Activated CD4-positive, alpha-beta T cell treated with anti-CD3 and anti-CD28 coated beads for 36 hours (primary cell): ENCODE data around the gene ZNF212. TPM values are rescaled to one million over a fixed set of nuclear protein-coding genes. Genes with fewer than 3 reads are reported as not detected.
"Not testable (repeated sequence)": the region's sequence is repeated elsewhere in the genome, so short reads cannot be mapped to it uniquely, and the experiment has no call there.

Source experiments
- ATAC-seq: fragments of 200-7000 bp; cut with Tn5 transposase; one replicate; pipeline ENCODE4 v1.10.0; 2021; ENCODE audit warnings: mild to moderate bottlenecking, moderate library complexity
- CTCF ChIA-PET: fragments of 350-600 bp; sonication (Branson Sonifier 250); formaldehyde crosslinking; loops from one replicate; lab custom pipeline; 2021; ENCODE audit warnings: antibody characterized with exemption; lab: Charles Lee
- POLR2A ChIA-PET: fragments of 350-600 bp; sonication (Branson Sonifier 250); formaldehyde crosslinking; loops from one replicate; lab custom pipeline; 2021; ENCODE audit warnings: antibody characterized with exemption, inconsistent platforms; lab: Charles Lee
- DNase-seq: peaks from one replicate; pipeline ENCODE4 v3.0.0-alpha.2; 2020
- H3K27ac Mint-ChIP-seq: one replicate; pipeline ENCODE4 v1.8.0; 2021; ENCODE audit warnings: mixed read lengths
- H3K27me3 Mint-ChIP-seq: one replicate; pipeline ENCODE4 v1.8.0; 2021; ENCODE audit warnings: mixed read lengths
- H3K36me3 Mint-ChIP-seq: one replicate; pipeline ENCODE4 v1.8.0; 2021; ENCODE audit warnings: low read depth, mixed read lengths
- H3K4me1 Mint-ChIP-seq: one replicate; pipeline ENCODE4 v1.8.0; 2021; ENCODE audit warnings: mixed read lengths
- H3K4me3 Mint-ChIP-seq: one replicate; pipeline ENCODE4 v1.8.0; 2021; ENCODE audit warnings: mild to moderate bottlenecking, moderate library complexity, mixed read lengths
- H3K9me3 Mint-ChIP-seq: one replicate; pipeline ENCODE4 v1.8.0; 2021; ENCODE audit warnings: low read depth, mixed read lengths
- intact Hi-C, 2 experiments: fragments of 100-400 bp; cut with DNase I in 1 of 2; cut with micrococcal nuclease in 1 of 2; formaldehyde crosslinking; loops; one replicate each; pipeline versions ENCODE4 v1.14.2 to v1.15.1; 2022 to 2024; cut with DNase I, micrococcal nuclease
- total RNA-seq, 2 experiments: library from RNA; stranded (reverse); gene quantifications; one replicate each; pipeline ENCODE4 v1.2.3, GENCODE V29; 2021

Gene ZNF212
- total RNA-seq, 2 experiments from 2014 or later: 9.9 to 15.9 TPM

GRCh38 chr7:149267733-149268132 is 28.3 kb downstream of the ZNF212 start:
- ATAC-seq (no peak), DNase-seq (no peak)
- Mint-ChIP-seq H3K36me3 (peaks cover 58% of the 10 kb centered on the region), H3K9me3 (no peaks in the 10 kb centered on the region), H3K27ac (no peak overlapping the region), H3K4me3 (no peak overlapping the region), H3K27me3 (no peaks in the 10 kb centered on the region), H3K4me1 (peaks cover 26% of the 10 kb centered on the region)
- ChIA-PET POLR2A (no interaction called here), CTCF (interaction anchor here (0.7 kb wide), 2 partner anchors 18 to 73 kb away, joined by 3 to 4 read pairs; partner anchors contain the start of gene ZNF282)
- intact Hi-C loops: no loop called here

GRCh38 chr7:149274424-149274823 is 35.0 kb downstream of the ZNF212 start:
- ATAC-seq, DNase-seq, H3K27ac Mint-ChIP-seq, H3K27me3 Mint-ChIP-seq, intact Hi-C loops, POLR2A ChIA-PET, H3K4me1 Mint-ChIP-seq, H3K9me3 Mint-ChIP-seq, CTCF ChIA-PET, H3K4me3 Mint-ChIP-seq: not testable (repeated sequence)
- H3K36me3 Mint-ChIP-seq: peaks cover 62% of the 10 kb centered on the region

GRCh38 chr7:149277871-149278270 is 38.4 kb downstream of the ZNF212 start:
- no peak for DNase-seq
- no peaks in the 10 kb centered on the region for H3K9me3 Mint-ChIP-seq
- ATAC-seq: no peak
- ChIA-PET CTCF (interaction anchor here (0.8 kb wide), 1 partner anchor 13 kb away, joined by 4 read pairs; no protein-coding TSS in a partner anchor), POLR2A (no interaction called here)
- peaks cover 55% of the 10 kb centered on the region for H3K36me3 Mint-ChIP-seq
- intact Hi-C loops: no loop called here
- no peaks in the 10 kb centered on the region for H3K27me3 Mint-ChIP-seq
- no peaks in the 10 kb centered on the region for H3K4me1 Mint-ChIP-seq
- no peak overlapping the region for H3K27ac Mint-ChIP-seq
- H3K4me3 Mint-ChIP-seq: no peak overlapping the region

GRCh38 chr7:149278396-149278795 is 38.9 kb downstream of the ZNF212 start:
- H3K4me1 Mint-ChIP-seq: no peaks in the 10 kb centered on the region
- H3K27me3 Mint-ChIP-seq: no peaks in the 10 kb centered on the region
- ATAC-seq (no peak), DNase-seq (no peak)
- intact Hi-C loops: no loop called here
- ChIA-PET POLR2A (no interaction called here), CTCF (interaction anchor here (0.8 kb wide), 1 partner anchor 14 kb away, joined by 4 read pairs; no protein-coding TSS in a partner anchor)
- H3K36me3 Mint-ChIP-seq: peaks cover 50% of the 10 kb centered on the region
- no peak overlapping the region for H3K4me3 Mint-ChIP-seq
- H3K27ac Mint-ChIP-seq: no peak overlapping the region
- no peaks in the 10 kb centered on the region for H3K9me3 Mint-ChIP-seq

- H3K4me3 Mint-ChIP-seq: no peak overlapping the region
- intact Hi-C loops: no loop called here
- POLR2A ChIA-PET: no interaction called here
- H3K27ac Mint-ChIP-seq: no peak overlapping the region
- peaks cover 42% of the 10 kb centered on the region for H3K36me3 Mint-ChIP-seq
- ATAC-seq: no peak
- CTCF ChIA-PET: no interaction called here
- no peaks in the 10 kb centered on the region for H3K27me3 Mint-ChIP-seq
- no peaks in the 10 kb centered on the region for H3K9me3 Mint-ChIP-seq
- DNase-seq: no peak
- H3K4me1 Mint-ChIP-seq: peaks cover 6% of the 10 kb centered on the region
Observed at GRCh38 chr7:149279111-149279743, 39.8 kb downstream of the ZNF212 start.

GRCh38 chr7:149280151-149280550 is 40.7 kb downstream of the ZNF212 start:
- Mint-ChIP-seq H3K27ac (no peak overlapping the region), H3K9me3 (no peaks in the 10 kb centered on the region), H3K4me1 (peaks cover 13% of the 10 kb centered on the region), H3K4me3 (no peak overlapping the region), H3K36me3 (peaks cover 36% of the 10 kb centered on the region), H3K27me3 (no peaks in the 10 kb centered on the region)
- ATAC-seq: no peak
- ChIA-PET CTCF (interaction anchor here (0.6 kb wide), 1 partner anchor 9 kb away, joined by 4 read pairs; no protein-coding TSS in a partner anchor), POLR2A (no interaction called here)
- intact Hi-C loops: no loop called here
- DNase-seq: no peak

- peaks cover 17% of the 10 kb centered on the region for H3K4me1 Mint-ChIP-seq
- H3K36me3 Mint-ChIP-seq: peaks cover 35% of the 10 kb centered on the region
- no peaks in the 10 kb centered on the region for H3K9me3 Mint-ChIP-seq
- POLR2A ChIA-PET: no interaction called here
- H3K27me3 Mint-ChIP-seq: no peaks in the 10 kb centered on the region
- no peak overlapping the region for H3K4me3 Mint-ChIP-seq
- no peak for ATAC-seq
- DNase-seq: no peak
- H3K27ac Mint-ChIP-seq: no peak overlapping the region
- intact Hi-C loops: no loop called here
- CTCF ChIA-PET: interaction anchor here (0.6 kb wide), 1 partner anchor 8 kb away, joined by 4 read pairs; no protein-coding TSS in a partner anchor
Observed at GRCh38 chr7:149280661-149281507, 41.4 kb downstream of the ZNF212 start.

- Mint-ChIP-seq H3K27me3 (no peaks in the 10 kb centered on the region), H3K4me3 (no peak overlapping the region), H3K9me3 (no peaks in the 10 kb centered on the region), H3K27ac (no peak overlapping the region), H3K4me1 (peaks cover 26% of the 10 kb centered on the region), H3K36me3 (peaks cover 29% of the 10 kb centered on the region)
- ChIA-PET CTCF (no interaction called here), POLR2A (no interaction called here)
- no peak for ATAC-seq
- no peak for DNase-seq
- intact Hi-C loops: no loop called here
Observed at GRCh38 chr7:149281508-149282330, 42.3 kb downstream of the ZNF212 start.

GRCh38 chr7:149282331-149282655 is 42.8 kb downstream of the ZNF212 start:
- POLR2A ChIA-PET: no interaction called here

GRCh38 chr7:149283321-149283720 is 43.9 kb downstream of the ZNF212 start:
- POLR2A ChIA-PET: no interaction called here
- ATAC-seq (no peak), DNase-seq (no peak)
- CTCF ChIA-PET: interaction anchor here (0.5 to 1.5 kb wide), 3 partner anchors 22 to 140 kb away, joined by 4 to 5 read pairs (median 4); no protein-coding TSS in a partner anchor
- Mint-ChIP-seq H3K36me3 (peaks cover 21% of the 10 kb centered on the region), H3K9me3 (no peaks in the 10 kb centered on the region), H3K27ac (no peak overlapping the region), H3K27me3 (no peaks in the 10 kb centered on the region), H3K4me1 (peaks cover 38% of the 10 kb centered on the region), H3K4me3 (no peak overlapping the region)
- intact Hi-C loops: no loop called here

More at GRCh38 chr7:149282331-149282655, 42.8 kb downstream of the ZNF212 start:
- ATAC-seq (no peak), DNase-seq (no peak)
- H3K27ac Mint-ChIP-seq: no peak overlapping the region
- H3K27me3 Mint-ChIP-seq: no peaks in the 10 kb centered on the region
- peaks cover 31% of the 10 kb centered on the region for H3K4me1 Mint-ChIP-seq
- intact Hi-C loops: no loop called here
- CTCF ChIA-PET: no interaction called here
- H3K9me3 Mint-ChIP-seq: no peaks in the 10 kb centered on the region
- H3K36me3 Mint-ChIP-seq: peaks cover 26% of the 10 kb centered on the region
- H3K4me3 Mint-ChIP-seq: no peak overlapping the region

- ATAC-seq (peak; percentile 23), DNase-seq (peak; percentile 69)
- Mint-ChIP-seq H3K4me1 (peaks cover 38% of the 10 kb centered on the region), H3K36me3 (peaks cover 13% of the 10 kb centered on the region), H3K9me3 (no peaks in the 10 kb centered on the region), H3K27ac (peak overlapping the region; percentile 61), H3K27me3 (no peaks in the 10 kb centered on the region), H3K4me3 (peak overlapping the region; percentile 84)
- ChIA-PET POLR2A (interaction anchor here (1.4 kb wide), 2 partner anchors 23 to 89 kb away, joined by 5 to 14 read pairs; partner anchors contain the start of genes ZNF282 and ZNF783), CTCF (interaction anchor here (0.7 to 1.7 kb wide), 14 partner anchors 8 to 342 kb away, joined by 3 to 21 read pairs (median 4); partner anchors contain the start of genes ZNF282, ZNF398 and ZNF783)
- intact Hi-C loops: loop anchor here in 1 of 2 experiments (2.0 kb wide), 1 partner anchor 22 kb away; the partner anchor contains the start of gene ZNF783
Observed at GRCh38 chr7:149284343-149284742, 44.9 kb downstream of the ZNF212 start.
